GM12878 (cell line): ENCODE data around the gene OR4E1. TPM values are rescaled to one million over a fixed set of nuclear protein-coding genes. Genes with fewer than 3 reads are reported as not detected.

Experiments
- ATAC-seq: fragments of 200-7000 bp; cut with Tn5 transposase; 3 replicates; pipeline ENCODE4 v1.9.1; 2020; ENCODE audit warnings: mild to moderate bottlenecking, moderate library complexity
- BruUV-seq: library from RNA; stranded (reverse); fragments of 400-500 nt; replicated peaks from 2 replicates; lab custom pipeline; 2021; lab: Mats Ljungman, UMichigan
- CTCF ChIA-PET: fragments of 300-600 bp; sonication (Branson Sonifier 250); formaldehyde crosslinking; extraction: SDS; loops from one replicate; lab custom pipeline; 2021; ENCODE audit warnings: inconsistent platforms; lab: Yijun Ruan, JAX
- POLR2A ChIA-PET: fragments of 350-600 bp; formaldehyde crosslinking; extraction: SDS; loops from one replicate; lab custom pipeline; 2021; ENCODE audit warnings: inconsistent platforms; lab: Charles Lee
- RAD21 ChIA-PET: fragments of 300-600 bp; sonication (Branson Sonifier 250); formaldehyde crosslinking; loops from one replicate; lab custom pipeline; 2023; ENCODE audit warnings: antibody characterized with exemption; ENCODE audit not compliant: unreplicated experiment; lab: Charles Lee
- SMC1A ChIA-PET: fragments of 300-600 bp; sonication (Branson Sonifier 250); formaldehyde crosslinking; loops from one replicate; lab custom pipeline; 2023; ENCODE audit not compliant: unreplicated experiment, uncharacterized antibody; lab: Charles Lee
- DNase-seq: peaks from one replicate; pipeline ENCODE4 v3.0.0-alpha.2; 2011; ENCODE audit warnings: low read depth, low spot score
- FAIRE-seq: peaks from 3 replicates; lab custom pipeline; 2011; peaks lifted over from hg19 to GRCh38; lab: Jason Lieb, UNC
- H2AFZ ChIP-seq: 2 replicates; pipeline ENCODE4 v1.6.0; 2011; ENCODE audit warnings: low read depth, low read length, control low read depth; ENCODE audit not compliant: control insufficient read depth
- H3K27ac ChIP-seq: 2 replicates; pipeline ENCODE4 v1.5.1; 2011; ENCODE audit warnings: control low read depth; ENCODE audit not compliant: control insufficient read depth, insufficient read depth
- H3K27me3 ChIP-seq, 2 experiments: replicated peaks in 1 of 2; 2 replicates each; pipeline versions ENCODE4 v1.6.0 to v1.6.1; 2011; ENCODE audit warnings: low read length in 1 of 2; ENCODE audit not compliant: control insufficient read depth in 2 of 2, insufficient read depth in 2 of 2
- H3K36me3 ChIP-seq, 2 experiments: 2 replicates each; pipeline ENCODE4 v1.5.1; 2011; ENCODE audit warnings: low read length in 1 of 2; ENCODE audit not compliant: control insufficient read depth in 2 of 2, insufficient read depth in 2 of 2
- H3K4me1 ChIP-seq: 2 replicates; pipeline ENCODE4 v1.6.1; 2011; ENCODE audit warnings: mild to moderate bottlenecking, low read length, moderate library complexity, mixed read lengths; ENCODE audit not compliant: control insufficient read depth, insufficient read depth
- H3K4me2 ChIP-seq: 2 replicates; pipeline ENCODE4 v1.6.0; 2011; ENCODE audit warnings: control low read depth; ENCODE audit not compliant: control insufficient read depth, insufficient read depth
- H3K4me3 ChIP-seq: fragments of 200-600 bp; sonication (generic); 2 replicates; pipeline ENCODE4 v1.5.1; 2016
- H3K79me2 ChIP-seq: 2 replicates; pipeline ENCODE4 v1.6.0; 2011; ENCODE audit warnings: low read length; ENCODE audit not compliant: control insufficient read depth, insufficient read depth
- H3K9ac ChIP-seq: 2 replicates; pipeline ENCODE4 v1.8.0; 2011; ENCODE audit warnings: low read length, control low read depth, mixed read lengths; ENCODE audit not compliant: control insufficient read depth, insufficient read depth
- H3K9me3 ChIP-seq: replicated peaks from 3 replicates; pipeline ENCODE4 v1.5.1; 2011; ENCODE audit warnings: mild to moderate bottlenecking, low read length; ENCODE audit not compliant: control insufficient read depth, insufficient read depth
- H4K20me1 ChIP-seq: 2 replicates; pipeline ENCODE4 v1.6.0; 2011; ENCODE audit not compliant: control insufficient read depth, insufficient read depth
- BACH1 ChIP-seq: fragments of 450-650 bp; IDR thresholded peaks from 2 replicates; pipeline ENCODE4 v1.6.1; 2017; ENCODE audit warnings: mild to moderate bottlenecking, borderline replicate concordance
- BCL11A ChIP-seq: IDR thresholded peaks from 2 replicates; pipeline ENCODE4 v1.6.1; 2011; ENCODE audit warnings: low read depth, low read length
- CUX1 ChIP-seq: IDR thresholded peaks from 2 replicates; pipeline ENCODE4 v1.6.1; 2012; ENCODE audit warnings: improper control_type of control experiment, low read depth, low read length; ENCODE audit not compliant: insufficient replicate concordance
- E2F4 ChIP-seq: IDR thresholded peaks from 2 replicates; pipeline ENCODE4 v1.6.1; 2012; ENCODE audit warnings: low read depth, low read length, improper control_type of control experiment
- FOS ChIP-seq: IDR thresholded peaks from 3 replicates; pipeline ENCODE4 v1.6.1; 2011; ENCODE audit warnings: borderline replicate concordance; ENCODE audit not compliant: insufficient read length; ENCODE audit errors: extremely low read depth
- MYC ChIP-seq: IDR thresholded peaks from 2 replicates; pipeline ENCODE4 v1.6.1; 2011; ENCODE audit warnings: mild to moderate bottlenecking, low read length, moderate library complexity, inconsistent platforms; ENCODE audit not compliant: insufficient read depth, insufficient replicate concordance, insufficient read length, severe bottlenecking
- TARDBP ChIP-seq: IDR thresholded peaks from 2 replicates; pipeline ENCODE4 v1.6.1; 2016; ENCODE audit warnings: borderline replicate concordance
- ZNF384 ChIP-seq: IDR thresholded peaks from 2 replicates; pipeline ENCODE4 v1.6.1; 2012; ENCODE audit warnings: low read depth, mild to moderate bottlenecking, low read length, improper control_type of control experiment, borderline replicate concordance
- WGBS: methylation state at CpG from one replicate; pipeline ENCODE4 v1.1.6; 2016; ENCODE audit warnings: low lambda C conversion rate; ENCODE audit not compliant: insufficient replicate concordance, insufficient coverage; ENCODE audit errors: missing lambda C conversion rate; 5-methylcytosine and 5-hydroxymethylcytosine counted together
- in situ Hi-C: fragments of 300-500 bp; cut with MboI; formaldehyde crosslinking; loops from 9 replicates; pipeline ENCODE4 v1.14.3; 2018; ENCODE audit warnings: mixed read lengths
- intact Hi-C: fragments of 100-400 bp; cut with micrococcal nuclease; formaldehyde crosslinking; loops from one replicate; pipeline ENCODE4 v1.14.2; 2022; ENCODE audit not compliant: unreplicated experiment
- polyA plus RNA-seq, 11 experiments: library from polyadenylated mRNA; depleted of rRNA in 4 of 11; unstranded in 6 of 11; stranded (reverse) in 5 of 11; fragments of >200 nt; fragmentation: Nextera tagmentation in 4 of 11; fragmentation: Illumina TruSeq in 1 of 11; extraction: Ambion mirVana in 4 of 11; extraction: Trizol in 1 of 11; gene quantifications; 1 replicate in 1 of 11; 2 replicates in 10 of 11; pipeline versions ENCODE4 v1.2.1 to v1.2.3, GENCODE V29; 2011 to 2016; ENCODE audit warnings: inconsistent platforms in 2 of 11, missing spikeins in 2 of 11, low read depth in 1 of 11
- total RNA-seq, 4 experiments: library from RNA; depleted of rRNA in 3 of 4; stranded (reverse); fragments of >200 nt in 3 of 4; fragmentation: Illumina TruSeq in 1 of 4; extraction: Trizol in 1 of 4; gene quantifications; 2 replicates each; pipeline versions ENCODE4 v1.2.1 to v1.2.3, GENCODE V29; 2013 to 2021
- TF ChIP-seq, protein P1 (sequence below): fragments of 450-650 bp; IDR thresholded peaks from 2 replicates; pipeline ENCODE4 v1.6.1; 2016; ENCODE audit warnings: mild to moderate bottlenecking
- TF ChIP-seq, protein P2 (sequence below): fragments of 450-650 bp; IDR thresholded peaks from 2 replicates; pipeline ENCODE4 v1.6.1; 2017; ENCODE audit warnings: mild to moderate bottlenecking, moderate library complexity

OR4E1 gene
- total and polyA plus RNA-seq, 10 of the 15 experiments (the other 5 are each of a cell fraction or from before 2014, with no cell fraction given), result not detected

DNA sequence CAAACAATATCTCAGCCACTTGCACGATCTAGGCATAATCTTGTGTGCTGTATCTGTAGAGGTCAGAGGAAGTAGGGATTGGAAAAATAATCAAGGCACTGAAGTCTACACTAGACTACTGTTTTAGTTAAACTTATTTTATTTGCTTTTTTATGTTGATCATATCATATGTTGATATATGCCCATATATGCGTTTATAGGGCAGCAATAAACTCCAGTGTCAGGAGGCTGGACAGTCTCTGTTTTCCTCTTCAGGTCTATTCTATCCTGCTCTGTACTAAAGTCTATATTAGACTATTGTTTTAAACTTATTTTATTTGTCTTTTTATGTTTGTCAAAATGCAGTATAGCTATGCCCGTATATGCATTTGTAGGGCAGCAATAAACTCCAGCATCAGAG lies 47.9 kb upstream of the OR4E1 start (continued):
- no peak for TF ChIP-seq MYC
- TF ChIP-seq, all 136 proteins: peak for 0

GRCh38 chr14:21719841-21720240 lies 46.2 kb upstream of the OR4E1 start:
- intact Hi-C loops, result no loop called here
- RAD21 ChIA-PET, result no interaction called here
- H3K4me1 ChIP-seq, result no peaks in the 10 kb centered on the region
- no peak overlapping the region for H3K4me2 ChIP-seq
- POLR2A ChIA-PET, result no interaction called here
- DNase-seq, result no peak
- no peak overlapping the region for H2AFZ ChIP-seq
- H3K4me3 ChIP-seq, result no peak overlapping the region
- CTCF ChIA-PET, result interaction anchor here (1.3 to 1.9 kb wide), 2 partner anchors 9 to 11 kb away, joined by 3 to 6 read pairs; no protein-coding TSS in a partner anchor
- SMC1A ChIA-PET, result no interaction called here
- H3K27me3 ChIP-seq, result peaks cover 0 to 3% of the 10 kb centered on the region in 2 experiments; a peak in 1 of 4 replicates
- WGBS, result no CpG with 5 or more reads among the region's 3 CpGs
- no peaks in the 10 kb centered on the region for H3K9me3 ChIP-seq
- in situ Hi-C loops, result no loop called here
- H3K27ac ChIP-seq, result no peak overlapping the region
- FAIRE-seq, result no peak
- H3K9ac ChIP-seq, result no peak overlapping the region
- H4K20me1 ChIP-seq, result no peaks in the 10 kb centered on the region
- no peaks in the 10 kb centered on the region for H3K79me2 ChIP-seq
- H3K36me3 ChIP-seq, result no peaks in the 10 kb centered on the region
- no TSS peak for BruUV-seq
- no peak for ATAC-seq
- TF ChIP-seq, protein P1, sequence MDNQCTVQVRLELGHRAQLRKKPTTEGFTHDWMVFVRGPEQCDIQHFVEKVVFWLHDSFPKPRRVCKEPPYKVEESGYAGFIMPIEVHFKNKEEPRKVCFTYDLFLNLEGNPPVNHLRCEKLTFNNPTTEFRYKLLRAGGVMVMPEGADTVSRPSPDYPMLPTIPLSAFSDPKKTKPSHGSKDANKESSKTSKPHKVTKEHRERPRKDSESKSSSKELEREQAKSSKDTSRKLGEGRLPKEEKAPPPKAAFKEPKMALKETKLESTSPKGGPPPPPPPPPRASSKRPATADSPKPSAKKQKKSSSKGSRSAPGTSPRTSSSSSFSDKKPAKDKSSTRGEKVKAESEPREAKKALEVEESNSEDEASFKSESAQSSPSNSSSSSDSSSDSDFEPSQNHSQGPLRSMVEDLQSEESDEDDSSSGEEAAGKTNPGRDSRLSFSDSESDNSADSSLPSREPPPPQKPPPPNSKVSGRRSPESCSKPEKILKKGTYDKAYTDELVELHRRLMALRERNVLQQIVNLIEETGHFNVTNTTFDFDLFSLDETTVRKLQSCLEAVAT, result no peak
- TF ChIP-seq BACH1 (no peak), TARDBP (no peak), CUX1 (no peak), BCL11A (no peak), E2F4 (no peak), ZNF384 (no peak), FOS (no peak)
- TF ChIP-seq, protein P2, sequence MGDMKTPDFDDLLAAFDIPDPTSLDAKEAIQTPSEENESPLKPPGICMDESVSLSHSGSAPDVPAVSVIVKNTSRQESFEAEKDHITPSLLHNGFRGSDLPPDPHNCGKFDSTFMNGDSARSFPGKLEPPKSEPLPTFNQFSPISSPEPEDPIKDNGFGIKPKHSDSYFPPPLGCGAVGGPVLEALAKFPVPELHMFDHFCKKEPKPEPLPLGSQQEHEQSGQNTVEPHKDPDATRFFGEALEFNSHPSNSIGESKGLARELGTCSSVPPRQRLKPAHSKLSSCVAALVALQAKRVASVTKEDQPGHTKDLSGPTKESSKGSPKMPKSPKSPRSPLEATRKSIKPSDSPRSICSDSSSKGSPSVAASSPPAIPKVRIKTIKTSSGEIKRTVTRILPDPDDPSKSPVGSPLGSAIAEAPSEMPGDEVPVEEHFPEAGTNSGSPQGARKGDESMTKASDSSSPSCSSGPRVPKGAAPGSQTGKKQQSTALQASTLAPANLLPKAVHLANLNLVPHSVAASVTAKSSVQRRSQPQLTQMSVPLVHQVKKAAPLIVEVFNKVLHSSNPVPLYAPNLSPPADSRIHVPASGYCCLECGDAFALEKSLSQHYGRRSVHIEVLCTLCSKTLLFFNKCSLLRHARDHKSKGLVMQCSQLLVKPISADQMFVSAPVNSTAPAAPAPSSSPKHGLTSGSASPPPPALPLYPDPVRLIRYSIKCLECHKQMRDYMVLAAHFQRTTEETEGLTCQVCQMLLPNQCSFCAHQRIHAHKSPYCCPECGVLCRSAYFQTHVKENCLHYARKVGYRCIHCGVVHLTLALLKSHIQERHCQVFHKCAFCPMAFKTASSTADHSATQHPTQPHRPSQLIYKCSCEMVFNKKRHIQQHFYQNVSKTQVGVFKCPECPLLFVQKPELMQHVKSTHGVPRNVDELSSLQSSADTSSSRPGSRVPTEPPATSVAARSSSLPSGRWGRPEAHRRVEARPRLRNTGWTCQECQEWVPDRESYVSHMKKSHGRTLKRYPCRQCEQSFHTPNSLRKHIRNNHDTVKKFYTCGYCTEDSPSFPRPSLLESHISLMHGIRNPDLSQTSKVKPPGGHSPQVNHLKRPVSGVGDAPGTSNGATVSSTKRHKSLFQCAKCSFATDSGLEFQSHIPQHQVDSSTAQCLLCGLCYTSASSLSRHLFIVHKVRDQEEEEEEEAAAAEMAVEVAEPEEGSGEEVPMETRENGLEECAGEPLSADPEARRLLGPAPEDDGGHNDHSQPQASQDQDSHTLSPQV, result no peak
